Measurements from ENCODE around the gene LETM1. TPM values are rescaled to one million over a fixed set of nuclear protein-coding genes. Genes with fewer than 3 reads are reported as not detected.

The LETM1 gene
- total RNA-seq, 3 donors from 2014 or later: 31.0 to 42.9 (median 32.5) TPM

- no peak overlapping the region for H3K4me3 ChIP-seq
- intact Hi-C loops (cut with DNase I; ENCODE audit: low total_unique reads): no loop called here
- TF ChIP-seq POLR2AphosphoS5 (IDR thresholded peaks at IDR 0.05) (no peak), POLR2A (IDR thresholded peaks at IDR 0.05) (no peak), CTCF (IDR thresholded peaks at IDR 0.05) (no peak)
- H3K36me3 ChIP-seq: no peaks in the 10 kb centered on the region
- no peaks in the 10 kb centered on the region for H3K4me1 ChIP-seq
- no peak overlapping the region for H3K27ac ChIP-seq
- no peaks in the 10 kb centered on the region for H3K27me3 ChIP-seq
- H3K9me3 ChIP-seq: no peaks in the 10 kb centered on the region
- no peak for DNase-seq (ENCODE audit: low spot score in 2 of 2)
These were observed 83.0 kb downstream of the LETM1 start for GRCh38 chr4:1772853-1773538.

GRCh38 chr4:1771555-1772305 lies 84.2 kb downstream of the LETM1 start:
- Histone ChIP-seq H3K27ac (no peak overlapping the region), H3K4me1 (no peaks in the 10 kb centered on the region), H3K9me3 (no peaks in the 10 kb centered on the region), H3K27me3 (peaks cover 0 to 1% of the 10 kb centered on the region in 2 donors), H3K36me3 (no peaks in the 10 kb centered on the region), H3K4me3 (no peak overlapping the region)
- no peak for DNase-seq (ENCODE audit: low spot score in 2 of 2)
- no peak for TF ChIP-seq POLR2A (IDR thresholded peaks at IDR 0.05)
- TF ChIP-seq POLR2AphosphoS5 (IDR thresholded peaks at IDR 0.05): no peak
- no peak for TF ChIP-seq CTCF (IDR thresholded peaks at IDR 0.05)
- intact Hi-C loops (cut with DNase I; ENCODE audit: low total_unique reads): no loop called here

GRCh38 chr4:1770791-1771231 lies 85.1 kb downstream of the LETM1 start:
- H3K36me3 ChIP-seq: no peaks in the 10 kb centered on the region
- peaks cover 0 to 4% of the 10 kb centered on the region in 2 donors for H3K27me3 ChIP-seq
- H3K27ac ChIP-seq: no peak overlapping the region
- intact Hi-C loops (cut with DNase I; ENCODE audit: low total_unique reads): no loop called here
- no peak for DNase-seq (ENCODE audit: low spot score in 2 of 2)
- H3K9me3 ChIP-seq: no peaks in the 10 kb centered on the region
- TF ChIP-seq POLR2AphosphoS5 (IDR thresholded peaks at IDR 0.05) (no peak), POLR2A (IDR thresholded peaks at IDR 0.05) (no peak), CTCF (IDR thresholded peaks at IDR 0.05) (no peak)
- H3K4me1 ChIP-seq: no peaks in the 10 kb centered on the region
- H3K4me3 ChIP-seq: no peak overlapping the region

GRCh38 chr4:1770245-1770644 lies 85.7 kb downstream of the LETM1 start:
- peaks cover 0 to 4% of the 10 kb centered on the region in 2 donors for H3K27me3 ChIP-seq
- no peak overlapping the region for H3K27ac ChIP-seq
- DNase-seq (ENCODE audit: low spot score in 2 of 2): no peak
- intact Hi-C loops (cut with DNase I; ENCODE audit: low total_unique reads): no loop called here
- no peak overlapping the region for H3K4me3 ChIP-seq
- H3K4me1 ChIP-seq: no peaks in the 10 kb centered on the region
- no peaks in the 10 kb centered on the region for H3K9me3 ChIP-seq
- H3K36me3 ChIP-seq: no peaks in the 10 kb centered on the region
- TF ChIP-seq POLR2AphosphoS5 (IDR thresholded peaks at IDR 0.05) (no peak), POLR2A (IDR thresholded peaks at IDR 0.05) (no peak), CTCF (IDR thresholded peaks at IDR 0.05) (no peak)

GRCh38 chr4:1769692-1770091 lies 86.3 kb downstream of the LETM1 start:
- TF ChIP-seq POLR2AphosphoS5 (IDR thresholded peaks at IDR 0.05): no peak
- no peak for TF ChIP-seq POLR2A (IDR thresholded peaks at IDR 0.05)
- no peak for TF ChIP-seq CTCF (IDR thresholded peaks at IDR 0.05)
- H3K27me3 ChIP-seq: peaks cover 0 to 4% of the 10 kb centered on the region in 2 donors
- H3K9me3 ChIP-seq: no peaks in the 10 kb centered on the region
- no peak overlapping the region for H3K27ac ChIP-seq
- DNase-seq (ENCODE audit: low spot score in 2 of 2): no peak
- no peaks in the 10 kb centered on the region for H3K36me3 ChIP-seq
- no peak overlapping the region for H3K4me3 ChIP-seq
- intact Hi-C loops (cut with DNase I; ENCODE audit: low total_unique reads): no loop called here
- H3K4me1 ChIP-seq: no peaks in the 10 kb centered on the region
